Activated T-helper 1 cell treated with anti-CD3 and anti-CD28 coated beads, Interleukin-2, amount 50 U/mL, for 16 hours (primary cell): ENCODE measurements around the gene DVL2.
"Not testable (repeated sequence)": the region's sequence is repeated elsewhere in the genome, so short reads cannot be mapped to it uniquely, and the experiment has no call there.

Source experiments
- DNase-seq, 2 donors: peaks; one replicate each; pipeline ENCODE4 v3.0.0-alpha.2; 2020; ENCODE audit warnings: low read depth in 1 of 2, low spot score in 1 of 2

DVL2 gene

GRCh38 chr17:7256766-7257456 lies 22.6 kb upstream of the DVL2 start:
- DNase-seq, result no peak

DNA sequence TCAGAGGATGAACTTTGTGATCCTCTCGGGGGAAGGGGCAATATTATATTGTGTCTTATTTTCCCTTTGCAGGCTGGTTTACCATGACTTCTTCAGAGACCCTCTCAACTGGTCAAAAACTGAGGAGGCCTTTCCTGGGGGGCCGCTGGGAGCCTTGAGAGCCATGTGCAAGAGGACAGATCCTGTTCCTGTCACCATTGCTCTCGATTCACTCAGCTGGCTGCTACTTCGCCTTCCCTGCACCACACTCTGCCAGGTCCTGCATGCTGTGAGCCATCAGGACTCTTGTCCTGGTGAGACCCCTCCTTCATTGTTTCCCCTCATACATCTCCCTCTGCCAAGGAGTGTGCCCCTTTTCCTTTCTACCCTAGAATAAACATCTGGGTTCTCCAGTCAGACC lies 20.2 kb upstream of the DVL2 start:
- no peak for DNase-seq

- no peak for DNase-seq
Observed at GRCh38 chr17:7253082-7253481, 18.8 kb upstream of the DVL2 start.

GRCh38 chr17:7252176-7253043 lies 18.1 kb upstream of the DVL2 start, which contains the start of gene ELP5:
Gene ELP5, plus strand, starts transcription at chr17:7252215. Its CDS starts 336 bp downstream, at chr17:7252551.
- peak; percentile 70 to 75 for DNase-seq

GRCh38 chr17:7251661-7252175 lies 17.4 kb upstream of the DVL2 start, which contains the start of gene CTDNEP1:
Gene CTDNEP1, minus strand, starts transcription at chr17:7251734. Its CDS starts 438 bp downstream, at chr17:7251296.
- peak; percentile 96 to 99 for DNase-seq

DNA sequence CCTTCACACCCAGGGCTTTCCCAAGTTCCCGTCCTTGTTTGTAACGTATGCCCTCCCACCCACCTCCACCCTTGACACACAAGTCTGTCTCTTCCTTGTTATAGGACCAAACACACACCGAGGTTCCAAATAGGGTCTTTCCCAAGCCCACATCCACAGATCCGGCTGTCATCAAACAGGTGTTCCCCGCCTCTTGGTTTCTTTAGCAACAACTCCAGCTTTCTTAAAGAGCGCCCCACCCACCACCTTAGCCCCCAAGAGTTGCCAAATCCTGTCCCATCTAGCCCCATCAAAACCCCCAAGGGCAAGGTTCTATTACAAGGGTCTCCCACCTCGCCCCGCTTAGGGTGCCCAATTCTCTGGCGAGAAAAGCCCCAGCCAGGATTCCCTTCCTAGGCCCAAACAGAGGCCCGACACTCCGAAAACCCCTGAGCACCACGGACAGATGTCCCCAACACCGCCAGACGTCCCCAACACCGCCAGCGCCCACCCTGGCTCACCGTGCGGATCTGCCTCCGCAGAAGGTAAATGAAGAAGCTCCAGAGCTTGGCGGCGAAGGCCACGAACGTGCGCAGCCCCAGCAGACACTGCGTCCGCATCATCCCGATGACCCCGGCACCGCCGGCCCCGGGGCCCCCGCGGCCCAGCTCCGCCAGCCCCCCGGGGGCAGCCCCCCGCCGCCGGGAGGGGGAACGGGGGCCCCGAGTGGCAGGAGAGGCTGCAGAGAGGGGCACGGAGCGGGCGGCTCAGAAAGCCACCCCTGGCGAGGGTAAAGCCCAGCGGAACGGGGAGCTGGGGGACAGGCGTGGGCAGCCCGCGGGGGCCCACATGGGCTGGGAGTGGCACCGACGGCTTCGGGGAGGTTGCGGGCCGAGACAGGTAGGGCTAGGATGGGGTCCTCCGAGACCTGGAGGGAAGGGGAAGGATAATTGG lies 16.6 kb upstream of the DVL2 start:
- DNase-seq, result no peak

DNA sequence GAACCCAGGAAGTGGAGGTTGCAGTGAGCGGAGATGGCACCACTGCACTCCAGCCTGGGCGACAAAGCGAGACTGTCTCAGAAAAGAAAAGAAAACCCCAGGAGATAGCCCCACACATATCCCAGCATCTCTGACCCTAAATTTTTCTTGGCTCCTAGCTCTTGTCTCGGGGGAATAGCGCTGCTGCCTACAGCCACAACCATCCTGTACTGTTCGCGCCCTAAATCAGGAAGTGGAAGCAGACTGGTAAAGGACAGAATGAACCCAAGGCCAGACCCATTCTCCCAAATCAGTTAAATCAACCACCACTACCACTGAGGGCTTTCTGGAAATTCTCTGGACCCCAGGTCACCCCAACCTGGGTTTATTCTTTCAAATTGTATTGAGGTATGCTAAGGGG lies 15.5 kb upstream of the DVL2 start:
- DNase-seq, result no peak

- no peak for DNase-seq
Observed at GRCh38 chr17:7249214-7249613, 14.9 kb upstream of the DVL2 start.

DNA sequence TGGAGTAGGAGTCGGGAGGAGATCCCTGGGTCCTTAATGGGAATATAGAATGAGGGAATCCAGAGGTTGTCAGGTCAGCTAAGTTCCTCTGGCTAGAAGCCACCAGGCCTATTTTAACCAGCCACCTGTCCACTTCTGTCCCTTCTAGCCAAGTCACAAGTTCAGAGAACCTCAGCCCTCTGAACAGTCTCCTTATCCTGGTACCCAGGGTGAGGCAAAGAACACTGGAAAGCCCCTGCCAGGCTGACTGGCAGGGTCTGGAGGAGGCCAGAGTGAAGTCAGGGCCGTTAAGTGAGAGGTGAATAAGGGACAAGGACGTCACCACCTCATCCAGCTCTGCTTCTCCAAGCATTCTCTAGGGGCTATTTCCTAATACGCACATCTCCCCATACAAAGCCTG lies 14.5 kb upstream of the DVL2 start:
- no peak for DNase-seq

GRCh38 chr17:7246779-7247178 lies 12.5 kb upstream of the DVL2 start:
- DNase-seq, result no peak

DNA sequence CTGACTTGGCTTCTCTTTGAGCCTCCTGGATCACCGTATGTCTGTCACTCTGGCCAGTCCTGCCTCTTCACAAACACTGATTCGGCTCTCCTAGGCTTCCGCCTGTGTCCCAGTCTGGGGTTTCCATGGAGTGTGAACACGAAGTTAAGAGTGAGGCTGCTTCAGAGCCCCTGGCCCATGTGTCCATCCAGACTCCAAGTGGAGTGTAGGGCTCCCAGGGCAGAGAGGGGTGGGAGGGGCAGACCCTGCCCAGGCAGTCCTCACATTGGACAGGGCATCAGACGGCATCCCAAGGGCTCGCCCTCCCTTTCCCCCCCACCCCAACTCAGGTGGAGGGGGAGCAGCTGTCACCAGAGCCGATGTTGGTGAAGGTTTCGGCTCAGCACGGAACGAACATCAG lies 9.5 kb upstream of the DVL2 start:
- not testable (repeated sequence) for DNase-seq

DNA sequence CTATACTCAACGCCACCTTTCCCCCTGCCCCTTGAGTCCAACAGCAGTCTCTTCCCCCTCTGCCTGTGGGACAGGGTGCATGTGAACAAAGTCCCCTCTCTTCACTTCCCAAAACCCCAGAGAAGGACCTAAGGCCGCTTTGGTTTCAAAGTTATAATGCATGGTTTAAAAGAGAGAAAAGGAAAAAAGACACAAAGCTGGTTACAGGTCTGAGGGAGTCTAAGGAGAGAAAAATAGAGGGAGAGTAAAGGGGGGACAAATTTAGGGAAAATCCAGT lies 9.1 kb upstream of the DVL2 start:
- no peak for DNase-seq

DNA sequence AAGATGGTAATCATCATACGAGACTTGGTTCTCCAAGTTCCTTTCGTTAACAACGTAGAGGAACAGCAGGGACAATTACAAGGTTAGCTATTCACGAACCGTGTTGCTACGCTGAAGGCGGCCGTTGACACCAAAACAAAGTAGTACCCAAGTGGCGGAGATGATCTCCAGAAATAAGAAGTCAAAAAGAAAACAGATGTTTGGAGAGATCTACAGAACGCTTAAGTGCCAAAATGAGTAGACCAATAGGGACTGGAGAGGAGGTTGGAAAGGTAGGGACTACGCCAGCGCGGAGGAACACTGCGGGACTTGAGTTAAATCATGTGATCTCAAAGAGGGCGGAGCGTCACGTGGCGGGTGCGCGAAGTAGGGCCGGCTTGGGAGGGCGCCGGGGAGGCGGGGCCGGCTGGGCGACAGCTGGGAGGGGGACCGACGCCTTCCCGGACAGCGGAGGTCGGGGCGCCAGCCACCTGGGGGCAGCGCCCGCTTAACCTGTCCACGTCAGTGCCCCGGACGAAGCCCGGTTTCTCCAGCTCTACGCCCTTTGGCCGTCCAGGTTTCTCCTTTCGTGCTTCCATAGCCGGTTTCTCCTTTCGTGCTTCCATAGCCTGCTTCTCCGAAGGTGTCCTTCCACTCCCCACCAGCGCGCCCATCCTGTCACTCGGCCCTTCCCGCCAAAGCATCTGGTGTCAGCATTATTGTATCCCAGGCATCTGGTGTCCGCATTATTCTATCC lies 8.6 kb upstream of the DVL2 start:
- DNase-seq, result peak; percentile 87 to 89

GRCh38 chr17:7241783-7242716 lies 7.7 kb upstream of the DVL2 start, which contains the start of gene GABARAP:
Gene GABARAP, minus strand, starts transcription at chr17:7242449. Its CDS starts 119 bp downstream, at chr17:7242330.
- DNase-seq, result peak; percentile 88 to 89

GRCh38 chr17:7241090-7241733 lies 6.9 kb upstream of the DVL2 start:
- DNase-seq, result no peak

DNA sequence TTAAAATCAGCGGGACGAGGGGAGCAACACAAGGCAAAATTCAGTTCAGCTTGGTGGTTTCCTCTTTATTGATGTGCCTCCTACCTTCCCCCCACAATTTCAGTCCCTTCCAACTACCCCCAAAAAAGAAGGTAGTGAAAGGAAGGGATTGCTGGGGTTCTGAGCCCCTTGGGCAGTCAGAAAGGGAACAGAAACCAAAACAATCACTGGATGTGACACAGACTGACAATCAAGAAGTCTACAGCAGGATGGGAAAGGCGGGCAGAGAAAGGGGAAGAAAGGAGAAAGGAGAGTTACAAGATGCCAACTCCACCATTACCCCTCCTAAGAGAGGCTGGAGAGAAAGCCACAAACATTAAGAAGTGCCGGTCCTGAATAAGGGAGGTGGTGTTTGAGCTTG lies 6.1 kb upstream of the DVL2 start:
- no peak for DNase-seq

- DNase-seq, result peak; percentile 94 to 97
Observed at GRCh38 chr17:7239091-7240027, 5.0 kb upstream of the DVL2 start, which contains the start of gene PHF23. Gene PHF23, minus strand, starts transcription at chr17:7239457. Its CDS starts 178 bp downstream, at chr17:7239279.
